NCI-H187 (cell line): ENCODE measurements around the gene ZDHHC14.
A peak's percentile ranks its signal among the peaks of the same experiment; 100 is the strongest.

ENCODE experiments used
- DNase-seq, 2 experiments: peaks; one replicate each; lab custom pipeline; 2025; lab: John Stamatoyannopoulos, UW

Gene ZDHHC14

DNA sequence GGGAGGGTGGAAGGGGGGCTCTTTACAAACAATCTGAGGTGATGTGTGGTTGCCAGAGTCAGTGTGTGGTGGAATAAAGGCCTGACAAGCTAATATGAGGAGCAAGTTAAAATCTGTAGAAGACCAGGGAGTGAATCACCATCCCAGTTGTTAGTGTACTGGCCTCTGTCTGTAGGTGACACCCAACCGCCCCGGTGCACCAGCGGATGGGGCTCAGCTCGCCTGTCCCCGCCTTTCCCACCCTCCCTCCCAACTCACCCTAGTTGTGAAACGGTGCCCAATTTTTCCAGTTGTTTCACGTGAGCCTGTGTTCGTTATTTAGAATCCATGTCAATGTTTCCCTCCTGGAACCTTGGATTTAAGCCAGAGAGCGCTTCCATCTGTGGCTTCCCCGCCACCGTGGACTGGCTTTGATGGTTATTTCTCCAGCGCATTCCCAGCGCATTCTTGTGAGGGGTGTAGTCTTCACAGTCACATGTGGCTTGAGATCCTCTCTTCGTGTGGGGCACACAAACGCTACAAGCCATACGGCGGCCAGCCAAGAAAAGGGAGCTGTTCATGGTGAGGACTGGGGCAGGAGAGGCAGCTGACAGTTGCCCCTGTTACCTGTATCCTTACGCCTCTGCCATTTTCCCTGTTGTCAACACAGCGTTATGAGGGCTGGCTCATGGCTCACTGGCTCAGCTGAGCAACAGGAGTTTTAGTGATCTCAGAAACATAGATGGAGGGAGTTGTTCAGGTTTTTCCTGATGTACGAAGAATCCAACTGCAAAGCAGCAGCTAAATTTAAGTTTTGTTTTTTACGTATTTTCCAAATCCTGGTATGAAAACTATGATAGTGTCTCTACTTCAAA lies 137.6 kb downstream of the ZDHHC14 start:
- no peak for DNase-seq

- no peak for DNase-seq
Observed at GRCh38 chr6:157519255-157520116, 138.5 kb downstream of the ZDHHC14 start.

DNA sequence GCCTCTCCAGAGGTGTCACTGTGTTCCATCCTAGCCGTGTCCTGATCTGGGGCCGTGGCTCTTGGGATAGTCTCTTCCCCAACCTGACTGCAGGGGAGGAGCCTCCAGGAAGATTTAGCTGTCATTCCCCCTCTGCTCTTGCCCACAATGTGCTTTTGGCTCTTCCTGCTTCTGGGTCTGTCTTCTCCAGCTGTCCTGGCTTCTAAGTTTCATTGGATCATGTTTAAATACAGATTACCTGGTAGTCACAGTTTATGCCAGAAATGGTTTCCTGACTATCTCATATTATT lies 139.1 kb downstream of the ZDHHC14 start:
- DNase-seq, result no peak

DNA sequence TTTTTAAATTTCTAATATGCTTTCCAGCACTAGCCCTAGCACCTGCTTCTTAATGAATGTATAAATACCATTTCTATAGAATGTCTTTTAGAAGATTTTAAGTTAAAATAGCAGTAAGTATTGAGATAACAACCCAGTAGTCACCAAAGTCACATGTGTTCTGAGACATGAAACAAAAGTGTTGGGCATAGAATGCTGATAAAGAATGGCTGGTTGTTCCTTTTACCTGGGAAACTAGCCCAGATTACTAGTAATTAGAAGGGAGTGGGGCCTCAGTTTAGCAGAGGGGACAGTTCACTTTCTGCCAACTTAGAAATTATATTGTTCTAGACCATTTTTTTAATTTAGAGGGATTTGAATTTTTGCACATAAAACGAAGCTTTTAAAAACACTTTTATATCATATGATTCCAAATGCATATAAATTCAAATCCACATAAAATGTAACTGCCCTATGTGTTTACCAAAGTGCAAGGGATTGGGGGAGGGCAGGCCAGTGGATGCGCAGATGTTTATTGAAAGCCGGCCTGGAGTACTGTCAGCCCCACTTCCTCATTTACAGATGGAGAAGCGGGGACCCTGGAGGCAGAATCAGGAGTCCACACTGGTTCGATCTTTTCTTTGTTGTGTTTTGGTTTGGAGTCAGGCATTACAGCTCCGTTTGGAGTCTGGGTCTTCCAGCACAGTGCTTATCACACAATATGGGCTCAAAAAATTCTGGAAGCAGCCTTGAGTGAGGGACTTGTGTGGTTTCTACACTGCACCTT lies 139.8 kb downstream of the ZDHHC14 start:
- DNase-seq, result no peak

DNA sequence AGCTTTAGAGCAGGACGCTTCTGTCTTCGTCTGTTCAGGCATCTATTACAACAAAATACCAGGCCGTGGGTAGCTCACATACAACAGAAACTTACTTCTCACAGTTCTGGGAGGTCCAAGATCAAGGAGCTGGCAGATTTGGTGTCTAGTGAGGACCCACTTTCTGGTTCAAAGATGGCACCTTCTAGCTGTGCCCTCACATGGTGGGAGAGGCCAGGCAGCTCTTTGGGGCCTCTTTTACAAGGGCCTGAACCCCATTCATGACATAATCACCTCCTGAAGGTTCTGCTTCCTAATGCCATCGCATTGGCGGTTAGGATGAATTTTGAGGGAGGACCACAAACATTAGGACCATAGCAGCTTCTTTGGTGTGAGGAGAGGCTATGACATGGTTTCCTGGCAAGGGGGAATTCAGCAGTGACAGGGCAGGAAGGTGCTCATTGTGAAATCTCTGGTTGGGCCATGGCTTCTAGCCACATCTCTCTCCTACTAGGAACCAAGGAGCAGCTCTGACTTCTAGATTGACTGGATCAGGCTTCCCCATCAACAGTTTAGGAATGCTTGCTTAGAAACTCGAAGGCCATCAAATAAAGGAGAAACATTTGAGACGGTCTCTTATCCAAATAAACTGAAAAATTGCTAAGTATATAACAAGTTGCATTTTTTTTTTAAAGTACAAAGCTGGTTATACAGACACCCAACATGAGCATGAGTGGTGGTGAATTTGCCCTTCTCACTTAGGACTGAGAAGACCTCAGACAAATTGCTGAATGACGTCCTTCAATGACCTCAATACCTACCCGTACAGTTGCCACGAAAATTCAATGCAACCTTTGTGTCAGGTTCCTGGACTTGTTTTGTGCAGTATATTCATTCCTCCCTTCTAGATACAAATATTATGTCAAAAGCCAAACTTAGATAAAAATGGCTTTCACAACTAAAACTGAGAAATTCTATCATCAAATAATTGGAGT lies 140.7 kb downstream of the ZDHHC14 start:
- no peak for DNase-seq

DNA sequence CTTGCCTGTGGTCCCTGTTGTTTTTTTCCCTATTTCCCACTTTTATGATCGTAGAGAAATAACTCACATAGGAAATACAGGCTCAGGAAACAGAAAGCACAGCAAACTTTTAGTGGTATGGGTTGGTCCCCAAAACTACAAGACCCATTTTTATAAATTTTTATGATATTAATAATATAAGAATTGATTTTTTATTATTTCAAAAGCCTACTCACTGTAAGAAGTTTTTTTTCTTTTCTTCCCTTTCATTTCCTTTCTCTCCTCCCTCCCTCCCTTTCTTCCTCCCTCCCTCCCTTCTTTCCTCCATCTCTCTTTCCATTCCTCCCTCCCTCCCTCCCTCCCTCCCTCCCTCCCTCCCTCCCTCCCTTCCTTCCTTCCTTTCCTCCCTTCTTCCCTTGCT lies 141.5 kb downstream of the ZDHHC14 start:
- no peak for DNase-seq

DNA sequence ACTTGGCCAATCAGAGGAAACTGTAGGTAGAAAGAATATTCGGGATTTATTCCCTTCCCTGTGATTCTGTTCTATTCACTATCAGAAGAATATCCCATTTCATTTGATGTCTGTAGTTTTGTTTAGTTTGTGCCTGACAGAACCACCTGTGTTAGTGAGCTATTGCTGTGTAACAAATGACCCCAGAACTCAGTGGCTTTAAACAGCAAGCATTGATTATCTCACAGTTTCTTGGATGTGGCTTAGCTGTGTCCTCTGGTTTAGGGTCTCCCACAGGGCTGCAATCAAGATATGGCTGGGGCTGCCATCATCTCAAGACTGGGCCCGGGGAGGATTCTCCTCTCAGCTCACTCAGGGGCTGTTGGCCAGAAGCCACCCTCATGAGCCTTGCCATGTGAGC lies 143.7 kb downstream of the ZDHHC14 start:
- DNase-seq, result no peak

- DNase-seq, result no peak
Observed at GRCh38 chr6:157525292-157525889, 144.4 kb downstream of the ZDHHC14 start.

GRCh38 chr6:157525918-157526425 lies 145.0 kb downstream of the ZDHHC14 start:
- DNase-seq, result no peak

GRCh38 chr6:157527471-157527907 lies 146.5 kb downstream of the ZDHHC14 start:
- no peak for DNase-seq

- DNase-seq, result peak; percentile 57 to 84
Observed at GRCh38 chr6:157528931-157529653, 148.1 kb downstream of the ZDHHC14 start.

DNA sequence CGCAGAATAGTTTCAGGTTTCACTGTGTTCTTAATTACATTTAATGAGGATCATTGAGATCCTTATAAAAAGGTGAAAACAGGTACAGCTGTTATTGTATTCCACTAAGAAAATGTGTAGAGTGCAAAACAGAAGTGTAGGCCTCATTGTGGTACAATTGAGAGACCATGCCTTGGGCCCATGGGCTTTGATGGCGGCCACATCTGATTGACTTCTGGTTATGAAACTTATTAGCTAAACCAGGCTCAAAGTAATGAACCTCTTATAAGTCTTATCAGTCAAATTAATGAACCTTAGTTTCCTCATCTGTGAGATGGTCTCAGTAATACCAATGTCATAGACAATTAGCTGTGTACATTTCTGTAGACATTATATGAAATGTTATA lies 148.7 kb downstream of the ZDHHC14 start:
- DNase-seq, result no peak

DNA sequence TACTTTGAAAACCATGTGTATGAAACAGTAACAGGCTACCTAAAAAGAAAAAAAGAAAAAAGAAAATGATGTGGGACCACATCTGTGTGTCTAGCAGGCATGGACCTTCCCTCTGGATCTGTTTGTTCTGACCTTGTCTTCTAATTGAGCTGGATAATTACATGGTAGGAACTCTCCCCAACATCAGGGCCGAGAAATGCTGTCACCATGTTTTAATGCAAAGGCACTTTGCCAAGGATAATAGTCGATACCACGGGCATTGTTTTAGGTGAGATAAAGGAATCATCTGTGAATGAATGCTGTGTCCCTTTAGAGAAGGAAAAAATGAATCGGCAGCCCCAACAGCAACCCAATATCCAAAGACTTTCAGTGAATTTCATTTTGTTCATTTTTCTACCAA lies 149.1 kb downstream of the ZDHHC14 start:
- DNase-seq, result no peak

- no peak for DNase-seq
Observed at GRCh38 chr6:157530724-157531168, 149.8 kb downstream of the ZDHHC14 start.

GRCh38 chr6:157531169-157531985 lies 150.4 kb downstream of the ZDHHC14 start:
- no peak for DNase-seq

DNA sequence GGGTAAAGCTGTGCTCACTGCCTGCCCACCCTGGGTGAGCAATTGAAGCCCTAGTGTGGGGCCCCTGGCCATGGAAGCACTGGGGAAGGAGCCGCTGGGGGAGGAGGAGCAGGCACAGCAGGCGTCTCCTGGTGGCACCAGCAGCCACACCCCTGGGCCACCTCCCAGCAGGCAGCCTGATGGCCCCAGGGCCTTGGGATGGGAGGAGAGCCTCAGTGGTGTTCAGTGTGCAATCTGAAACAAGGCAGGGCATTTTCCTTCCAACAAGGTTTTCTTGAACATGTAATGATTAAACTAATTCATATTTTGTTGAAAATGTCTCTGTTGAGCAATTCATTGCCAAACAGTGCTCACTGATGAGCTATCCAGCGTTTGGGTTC lies 151.0 kb downstream of the ZDHHC14 start:
- no peak for DNase-seq

DNA sequence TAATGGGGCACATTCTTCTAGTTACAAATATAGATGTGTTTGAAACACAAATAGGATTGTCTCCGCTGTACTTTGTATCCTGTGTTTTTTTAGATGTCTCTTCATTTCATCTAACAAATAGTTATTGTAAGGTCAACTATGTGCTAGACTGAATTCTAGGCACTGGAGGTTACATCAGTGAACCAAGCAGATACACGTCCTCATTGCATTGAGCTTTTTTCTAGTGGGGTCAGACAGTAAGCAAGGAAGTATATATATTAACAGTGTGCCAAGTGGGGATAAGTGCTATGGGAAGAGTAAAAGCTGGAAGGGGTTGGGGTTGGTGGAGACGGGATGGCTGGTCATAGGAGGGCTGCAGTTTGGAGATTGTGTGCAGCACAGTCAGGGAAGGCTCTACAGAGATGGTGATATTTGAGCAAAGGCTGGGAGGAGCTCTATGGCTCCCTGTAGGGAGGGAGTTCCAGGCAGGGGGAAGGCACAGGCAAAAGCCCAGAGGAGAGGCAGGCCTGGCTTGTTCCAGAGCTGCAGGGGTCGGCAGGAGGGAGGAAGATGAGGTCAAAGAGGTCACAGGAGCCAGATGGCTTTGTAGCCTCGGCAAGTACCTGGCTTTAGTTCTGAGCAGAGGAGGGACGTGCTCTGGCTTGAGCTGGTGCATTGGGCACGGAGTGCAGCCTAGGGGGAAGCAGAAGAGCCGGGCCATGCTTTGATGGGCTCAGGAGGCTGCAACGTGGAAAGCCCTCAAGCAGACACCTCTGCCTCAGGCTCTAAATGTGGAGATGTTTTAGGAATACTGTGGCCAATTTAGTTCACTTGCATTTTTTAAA lies 152.3 kb downstream of the ZDHHC14 start:
- DNase-seq, result no peak
